GM18519 (cell line): ENCODE results near the gene SMIM38.

ENCODE experiments used
- ATAC-seq: cut with Tn5 transposase; IDR thresholded peaks from one replicate; pipeline ENCODE4 v1.9.1; 2021; ENCODE audit warnings: mild to moderate bottlenecking, moderate library complexity; ENCODE audit not compliant: unreplicated experiment, low FRiP score

Gene SMIM38

GRCh38 chr11:69157822-69158231, 2.1 kb downstream of the SMIM38 start:
- no peak for ATAC-seq

- no peak for ATAC-seq
These were observed 2.8 kb downstream of the SMIM38 start for GRCh38 chr11:69158301-69159149.

- ATAC-seq = no peak
These were observed 3.6 kb downstream of the SMIM38 start for GRCh38 chr11:69159150-69159852.

- no peak for ATAC-seq
These were observed 4.8 kb downstream of the SMIM38 start for GRCh38 chr11:69160296-69161116.

- ATAC-seq = no peak
These were observed 5.3 kb downstream of the SMIM38 start for GRCh38 chr11:69161117-69161407.

- no peak for ATAC-seq
These were observed 6.8 kb downstream of the SMIM38 start for GRCh38 chr11:69162505-69162904.

GRCh38 chr11:69163842-69164241, 8.1 kb downstream of the SMIM38 start:
- ATAC-seq = no peak

GRCh38 chr11:69164824-69165223, 9.1 kb downstream of the SMIM38 start:
- ATAC-seq = no peak

- ATAC-seq = no peak
These were observed 10.0 kb downstream of the SMIM38 start for GRCh38 chr11:69165775-69166174.

- peak; percentile 75 for ATAC-seq
These were observed 10.7 kb downstream of the SMIM38 start for GRCh38 chr11:69166218-69167115.

GRCh38 chr11:69167130-69167915, 11.6 kb downstream of the SMIM38 start:
- no peak for ATAC-seq

- ATAC-seq = no peak
These were observed 12.4 kb downstream of the SMIM38 start for GRCh38 chr11:69167916-69168691.

- no peak for ATAC-seq
These were observed 13.7 kb downstream of the SMIM38 start for GRCh38 chr11:69169479-69169878.

GRCh38 chr11:69170704-69171103, 15.0 kb downstream of the SMIM38 start:
- no peak for ATAC-seq

GRCh38 chr11:69171476-69172240, 15.9 kb downstream of the SMIM38 start:
- no peak for ATAC-seq

GRCh38 chr11:69172674-69173073, 16.9 kb downstream of the SMIM38 start:
- ATAC-seq = no peak

GRCh38 chr11:69173331-69173730, 17.6 kb downstream of the SMIM38 start:
- ATAC-seq = no peak
